HG03558 (cell line): ENCODE results near the gene DDI1.
"Not testable (repeated sequence)": the region's sequence is repeated elsewhere in the genome, so short reads cannot be mapped to it uniquely, and the experiment has no call there.

Experiments
- ATAC-seq: cut with Tn5 transposase; IDR thresholded peaks from one replicate; pipeline ENCODE4 v1.9.1; 2021; ENCODE audit warnings: moderate number of reproducible peaks; ENCODE audit not compliant: unreplicated experiment; ENCODE audit errors: extremely low read depth

The DDI1 gene

GRCh38 chr11:104033561-104033960 lies 2.9 kb upstream of the DDI1 start:
- ATAC-seq, result no peak

GRCh38 chr11:104036995-104037394 lies 555 bp downstream of the DDI1 start:
- ATAC-seq, result no peak

- no peak for ATAC-seq
Observed at GRCh38 chr11:104041792-104042191, 5.4 kb downstream of the DDI1 start.

- ATAC-seq, result no peak
Observed at GRCh38 chr11:104043142-104043541, 6.7 kb downstream of the DDI1 start.

GRCh38 chr11:104043678-104044239 lies 7.3 kb downstream of the DDI1 start:
- ATAC-seq, result no peak

GRCh38 chr11:104046331-104046730 lies 9.9 kb downstream of the DDI1 start:
- ATAC-seq, result no peak

GRCh38 chr11:104046858-104047257 lies 10.4 kb downstream of the DDI1 start:
- not testable (repeated sequence) for ATAC-seq

GRCh38 chr11:104049116-104049515 lies 12.7 kb downstream of the DDI1 start:
- no peak for ATAC-seq

- ATAC-seq, result no peak
Observed at GRCh38 chr11:104051778-104052177, 15.3 kb downstream of the DDI1 start.

GRCh38 chr11:104053743-104054478 lies 17.5 kb downstream of the DDI1 start:
- ATAC-seq, result no peak

GRCh38 chr11:104054911-104055529 lies 18.6 kb downstream of the DDI1 start:
- ATAC-seq, result no peak

- no peak for ATAC-seq
Observed at GRCh38 chr11:104055596-104055995, 19.2 kb downstream of the DDI1 start.

- ATAC-seq, result no peak
Observed at GRCh38 chr11:104057908-104058307, 21.5 kb downstream of the DDI1 start.

- no peak for ATAC-seq
Observed at GRCh38 chr11:104058680-104059079, 22.2 kb downstream of the DDI1 start.

- ATAC-seq, result no peak
Observed at GRCh38 chr11:104060004-104060794, 23.8 kb downstream of the DDI1 start.

GRCh38 chr11:104060820-104061219 lies 24.4 kb downstream of the DDI1 start:
- no peak for ATAC-seq

GRCh38 chr11:104061853-104062521 lies 25.5 kb downstream of the DDI1 start:
- no peak for ATAC-seq

GRCh38 chr11:104064034-104064630 lies 27.7 kb downstream of the DDI1 start:
- ATAC-seq, result no peak

GRCh38 chr11:104067534-104067933 lies 31.1 kb downstream of the DDI1 start:
- ATAC-seq, result no peak
